Uterus (tissue), 4 donors: ENCODE data around the gene PSTPIP1. TPM values are rescaled to one million over a fixed set of nuclear protein-coding genes. Genes with fewer than 3 reads are reported as not detected.

Experiments used
- DNase-seq, 2 donors: peaks; one replicate each; pipeline ENCODE4 v3.0.0-alpha.2; 2019 to 2020
- H3K27ac ChIP-seq, 2 donors: fragments of 200-600 bp; sonication (generic); 1 replicate in 1 of 2; 2 replicates in 1 of 2; pipeline ENCODE4 v1.5.1; 2016 to 2018
- H3K27me3 ChIP-seq, 2 donors: fragments of 200-600 bp; sonication (generic); one replicate each; pipeline ENCODE4 v1.5.1; 2018 to 2019; ENCODE audit warnings: control low read depth in 1 of 2
- H3K36me3 ChIP-seq, 2 donors: fragments of 200-600 bp; sonication (generic); one replicate each; pipeline ENCODE4 v1.5.1; 2019; ENCODE audit warnings: control low read depth in 1 of 2
- H3K4me1 ChIP-seq, 2 donors: fragments of 200-600 bp; sonication (generic); one replicate each; pipeline ENCODE4 v1.5.1; 2018 to 2019; ENCODE audit warnings: control low read depth in 1 of 2
- H3K4me3 ChIP-seq, 2 donors: fragments of 200-600 bp; sonication (generic); 1 replicate in 1 of 2; 2 replicates in 1 of 2; pipeline ENCODE4 v1.5.1; 2018 to 2019; ENCODE audit warnings: mild to moderate bottlenecking in 1 of 2
- H3K9me3 ChIP-seq, 2 donors: fragments of 200-600 bp; sonication (generic); one replicate each; pipeline ENCODE4 v1.5.1; 2019; ENCODE audit warnings: control low read depth in 1 of 2
- CTCF ChIP-seq, 4 experiments: fragments of 200-600 bp in 2 of 4; fragments of 450-650 bp in 2 of 4; sonication (generic) in 2 of 4; IDR thresholded peaks; one replicate each; pipeline ENCODE4 v1.5.1; 2016 to 2019; ENCODE audit warnings: antibody characterized with exemption in 4 of 4, mild to moderate bottlenecking in 2 of 4, moderate library complexity in 1 of 4
- POLR2A ChIP-seq, 2 donors: fragments of 450-650 bp; IDR thresholded peaks; one replicate each; pipeline ENCODE4 v1.6.1; 2016; ENCODE audit warnings: antibody characterized with exemption in 2 of 2, mild to moderate bottlenecking in 1 of 2, moderate library complexity in 1 of 2
- intact Hi-C: fragments of 100-400 bp; cut with DNase I; formaldehyde crosslinking; loops from one replicate; pipeline ENCODE4 v1.15.1; 2023; ENCODE audit warnings: low total_unique reads
- total RNA-seq, 4 donors: library from RNA; depleted of rRNA in 3 of 4; stranded (reverse); fragments of >200 nt in 3 of 4; gene quantifications; one replicate each; pipeline versions ENCODE4 v1.1.0 to v1.2.4, GENCODE V29; 2014 to 2023
- donor health status: DM: yes; HTN: yes; CAD: no.

Gene PSTPIP1
- total RNA-seq, 4 donors from 2014 or later, result 1.3 to 10.0 (median 4.7) TPM; not detected in 1

- no peak overlapping the region for H3K4me3 ChIP-seq
- no peak for DNase-seq
- H3K36me3 ChIP-seq, result no peaks in the 10 kb centered on the region
- no peak for TF ChIP-seq CTCF (IDR thresholded peaks at IDR 0.05)
- no peak for TF ChIP-seq POLR2A (IDR thresholded peaks at IDR 0.05)
- intact Hi-C loops, result no loop called here
- no peaks in the 10 kb centered on the region for H3K4me1 ChIP-seq
- H3K9me3 ChIP-seq, result no peaks in the 10 kb centered on the region
- no peak overlapping the region for H3K27ac ChIP-seq
- no peaks in the 10 kb centered on the region for H3K27me3 ChIP-seq
Measured at GRCh38 chr15:77048135-77048876, 53.4 kb downstream of the PSTPIP1 start.

GRCh38 chr15:77052556-77052955 is 57.6 kb downstream of the PSTPIP1 start:
- H3K4me1 ChIP-seq, result no peaks in the 10 kb centered on the region
- no peaks in the 10 kb centered on the region for H3K27me3 ChIP-seq
- H3K4me3 ChIP-seq, result no peak overlapping the region
- no peaks in the 10 kb centered on the region for H3K36me3 ChIP-seq
- no peak for DNase-seq
- no peak overlapping the region for H3K27ac ChIP-seq
- TF ChIP-seq POLR2A (IDR thresholded peaks at IDR 0.05) (no peak), CTCF (IDR thresholded peaks at IDR 0.05) (no peak)
- intact Hi-C loops, result no loop called here
- H3K9me3 ChIP-seq, result no peaks in the 10 kb centered on the region

GRCh38 chr15:77053709-77054108 is 58.8 kb downstream of the PSTPIP1 start:
- DNase-seq, result no peak
- Histone ChIP-seq H3K4me1 (no peaks in the 10 kb centered on the region), H3K9me3 (no peaks in the 10 kb centered on the region), H3K4me3 (no peak overlapping the region), H3K27ac (no peak overlapping the region), H3K36me3 (no peaks in the 10 kb centered on the region), H3K27me3 (no peaks in the 10 kb centered on the region)
- intact Hi-C loops, result no loop called here
- TF ChIP-seq CTCF (IDR thresholded peaks at IDR 0.05) (no peak), POLR2A (IDR thresholded peaks at IDR 0.05) (no peak)

GRCh38 chr15:77057072-77057471 is 62.1 kb downstream of the PSTPIP1 start:
- Histone ChIP-seq H3K27me3 (no peaks in the 10 kb centered on the region), H3K36me3 (no peaks in the 10 kb centered on the region), H3K9me3 (no peaks in the 10 kb centered on the region), H3K27ac (no peak overlapping the region), H3K4me1 (peaks cover 0 to 6% of the 10 kb centered on the region in 2 donors), H3K4me3 (no peak overlapping the region)
- DNase-seq, result no peak
- intact Hi-C loops, result no loop called here
- TF ChIP-seq POLR2A (IDR thresholded peaks at IDR 0.05), result no peak
- no peak for TF ChIP-seq CTCF (IDR thresholded peaks at IDR 0.05)

GRCh38 chr15:77057685-77058084 is 62.8 kb downstream of the PSTPIP1 start:
- Histone ChIP-seq H3K27ac (no peak overlapping the region), H3K36me3 (no peaks in the 10 kb centered on the region), H3K27me3 (no peaks in the 10 kb centered on the region), H3K4me3 (no peak overlapping the region), H3K9me3 (no peaks in the 10 kb centered on the region), H3K4me1 (peaks cover 0 to 6% of the 10 kb centered on the region in 2 donors)
- intact Hi-C loops, result no loop called here
- no peak for DNase-seq
- no peak for TF ChIP-seq CTCF (IDR thresholded peaks at IDR 0.05)
- no peak for TF ChIP-seq POLR2A (IDR thresholded peaks at IDR 0.05)
